ENCODE results near the gene ENTPD3.

DNA sequence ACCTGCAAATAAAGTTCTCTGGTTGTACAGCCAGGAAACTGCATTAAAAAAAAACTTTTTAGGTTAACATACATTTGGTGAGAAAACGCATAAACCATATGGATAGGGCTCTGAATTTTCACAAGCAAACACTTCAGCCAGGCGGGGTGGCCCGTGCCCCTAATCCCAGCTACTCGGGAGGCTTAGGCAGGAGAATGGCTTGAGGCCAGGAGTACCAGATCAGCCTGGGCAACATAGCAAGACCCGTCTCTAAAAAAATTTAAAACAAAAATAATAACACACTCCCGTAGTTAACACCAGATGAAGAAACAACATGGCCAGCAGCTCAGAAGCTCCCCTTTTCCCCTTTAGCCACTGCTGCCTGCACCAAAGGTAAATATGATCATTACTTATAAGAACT, 66.9 kb downstream of the ENTPD3 start:
- TF ChIP-seq POLR2AphosphoS5 (IDR thresholded peaks at IDR 0.05), result no peak
- TF ChIP-seq, protein P1, sequence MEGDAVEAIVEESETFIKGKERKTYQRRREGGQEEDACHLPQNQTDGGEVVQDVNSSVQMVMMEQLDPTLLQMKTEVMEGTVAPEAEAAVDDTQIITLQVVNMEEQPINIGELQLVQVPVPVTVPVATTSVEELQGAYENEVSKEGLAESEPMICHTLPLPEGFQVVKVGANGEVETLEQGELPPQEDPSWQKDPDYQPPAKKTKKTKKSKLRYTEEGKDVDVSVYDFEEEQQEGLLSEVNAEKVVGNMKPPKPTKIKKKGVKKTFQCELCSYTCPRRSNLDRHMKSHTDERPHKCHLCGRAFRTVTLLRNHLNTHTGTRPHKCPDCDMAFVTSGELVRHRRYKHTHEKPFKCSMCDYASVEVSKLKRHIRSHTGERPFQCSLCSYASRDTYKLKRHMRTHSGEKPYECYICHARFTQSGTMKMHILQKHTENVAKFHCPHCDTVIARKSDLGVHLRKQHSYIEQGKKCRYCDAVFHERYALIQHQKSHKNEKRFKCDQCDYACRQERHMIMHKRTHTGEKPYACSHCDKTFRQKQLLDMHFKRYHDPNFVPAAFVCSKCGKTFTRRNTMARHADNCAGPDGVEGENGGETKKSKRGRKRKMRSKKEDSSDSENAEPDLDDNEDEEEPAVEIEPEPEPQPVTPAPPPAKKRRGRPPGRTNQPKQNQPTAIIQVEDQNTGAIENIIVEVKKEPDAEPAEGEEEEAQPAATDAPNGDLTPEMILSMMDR (IDR thresholded peaks at IDR 0.05), result no peak

Data from sigmoid colon (tissue), 4 donors.